Measurements from ENCODE around the gene PHETA2.
"Not testable (repeated sequence)": the region's sequence is repeated elsewhere in the genome, so short reads cannot be mapped to it uniquely, and the experiment has no call there.

The PHETA2 gene

DNA sequence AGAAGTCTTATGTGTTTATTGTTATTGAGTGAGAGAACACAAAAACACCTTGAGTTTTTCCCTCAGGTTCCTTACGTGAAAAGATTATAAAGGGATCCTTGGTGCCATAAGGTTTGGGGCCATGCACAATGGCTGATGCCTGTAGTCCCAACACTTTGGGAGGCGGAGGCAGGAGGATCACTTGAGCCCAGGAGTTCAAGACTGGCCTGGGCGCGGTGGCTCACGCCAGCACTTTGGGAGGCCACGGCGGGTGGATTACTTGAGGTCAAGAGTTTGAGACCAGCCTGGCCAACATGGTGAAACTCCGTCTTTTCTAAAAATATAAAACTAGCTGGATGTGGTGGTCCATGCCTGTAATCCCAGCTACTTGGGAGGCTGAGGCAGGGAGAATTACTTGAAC lies 10.8 kb downstream of the PHETA2 start:
- TF ChIP-seq, protein P1, sequence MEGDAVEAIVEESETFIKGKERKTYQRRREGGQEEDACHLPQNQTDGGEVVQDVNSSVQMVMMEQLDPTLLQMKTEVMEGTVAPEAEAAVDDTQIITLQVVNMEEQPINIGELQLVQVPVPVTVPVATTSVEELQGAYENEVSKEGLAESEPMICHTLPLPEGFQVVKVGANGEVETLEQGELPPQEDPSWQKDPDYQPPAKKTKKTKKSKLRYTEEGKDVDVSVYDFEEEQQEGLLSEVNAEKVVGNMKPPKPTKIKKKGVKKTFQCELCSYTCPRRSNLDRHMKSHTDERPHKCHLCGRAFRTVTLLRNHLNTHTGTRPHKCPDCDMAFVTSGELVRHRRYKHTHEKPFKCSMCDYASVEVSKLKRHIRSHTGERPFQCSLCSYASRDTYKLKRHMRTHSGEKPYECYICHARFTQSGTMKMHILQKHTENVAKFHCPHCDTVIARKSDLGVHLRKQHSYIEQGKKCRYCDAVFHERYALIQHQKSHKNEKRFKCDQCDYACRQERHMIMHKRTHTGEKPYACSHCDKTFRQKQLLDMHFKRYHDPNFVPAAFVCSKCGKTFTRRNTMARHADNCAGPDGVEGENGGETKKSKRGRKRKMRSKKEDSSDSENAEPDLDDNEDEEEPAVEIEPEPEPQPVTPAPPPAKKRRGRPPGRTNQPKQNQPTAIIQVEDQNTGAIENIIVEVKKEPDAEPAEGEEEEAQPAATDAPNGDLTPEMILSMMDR (IDR thresholded peaks at IDR 0.05; ENCODE audit: low read depth, low read length): no peak
- DNase-seq (ENCODE audit: extremely low read depth, low read depth): no peak

DNA sequence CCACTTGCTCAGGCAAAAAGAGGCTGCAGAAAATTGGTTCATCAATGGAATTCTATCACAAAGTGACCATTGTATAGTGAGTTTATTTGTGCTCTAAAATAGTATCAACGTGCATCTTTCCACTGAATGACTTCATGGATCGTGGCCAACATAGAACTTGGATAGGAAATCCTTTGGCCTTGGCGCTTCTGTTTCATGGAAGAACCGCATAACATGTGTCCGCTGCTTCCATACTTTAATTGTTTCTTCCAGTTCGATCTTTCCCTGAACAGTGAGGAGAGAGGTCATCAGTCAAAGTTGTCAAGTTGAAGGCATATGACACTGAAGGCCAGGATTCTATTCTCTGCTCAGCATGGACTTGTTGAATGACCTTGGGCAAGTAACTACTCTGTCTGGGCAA lies 12.0 kb downstream of the PHETA2 start:
- TF ChIP-seq, protein P1 (IDR thresholded peaks at IDR 0.05; ENCODE audit: low read depth, low read length): no peak
- no peak for DNase-seq (ENCODE audit: extremely low read depth, low read depth)

DNA sequence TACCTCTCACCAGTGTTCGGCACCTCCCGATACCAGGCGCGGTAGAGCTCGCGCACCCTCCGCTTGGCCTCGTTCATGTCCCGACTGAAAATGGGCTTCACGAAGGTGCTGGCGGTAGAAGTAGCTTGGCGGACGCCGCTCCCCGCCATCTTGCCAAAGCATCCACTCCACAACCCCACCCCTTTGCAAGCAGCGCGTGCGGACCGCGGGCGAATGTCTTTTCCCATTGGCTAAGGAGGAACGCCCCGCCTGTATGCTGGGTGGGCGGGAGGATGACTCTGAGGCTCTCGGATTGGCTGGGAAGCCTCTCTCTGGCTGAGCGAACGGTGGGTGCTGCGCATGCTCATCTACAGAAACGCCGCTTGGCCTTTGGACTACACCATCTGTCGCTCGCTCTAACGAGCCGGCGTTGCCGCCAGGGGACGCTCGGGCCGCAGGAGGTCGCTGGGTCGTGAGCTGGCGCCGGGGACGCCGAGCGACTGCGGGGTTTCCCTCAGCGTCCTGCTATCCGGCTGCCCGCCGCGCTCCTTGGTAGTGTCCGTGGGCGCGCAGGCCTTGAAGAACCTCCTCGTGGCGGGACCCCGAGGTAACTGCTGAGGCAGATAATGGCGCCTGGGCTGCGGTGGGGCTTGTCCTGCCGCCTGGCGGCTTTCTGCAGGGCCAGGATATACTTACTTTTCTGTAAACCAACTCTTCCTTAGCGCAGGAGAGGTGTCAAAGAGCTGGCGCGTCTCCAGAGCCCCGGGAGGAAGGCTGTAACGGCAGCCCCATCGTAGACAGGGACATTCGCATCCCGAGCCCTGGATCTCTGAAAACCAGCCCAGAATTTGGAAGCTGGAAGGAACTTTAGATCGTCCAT lies 16.8 kb downstream of the PHETA2 start, which contains the start of gene NDUFA6:
NDUFA6 (minus strand) TSS at position 177 of the 859 bp plus-strand sequence; CDS start at position 149, 28 bp downstream.
- TF ChIP-seq, protein P1 (IDR thresholded peaks at IDR 0.05; ENCODE audit: low read depth, low read length): peak; percentile 93

DNA sequence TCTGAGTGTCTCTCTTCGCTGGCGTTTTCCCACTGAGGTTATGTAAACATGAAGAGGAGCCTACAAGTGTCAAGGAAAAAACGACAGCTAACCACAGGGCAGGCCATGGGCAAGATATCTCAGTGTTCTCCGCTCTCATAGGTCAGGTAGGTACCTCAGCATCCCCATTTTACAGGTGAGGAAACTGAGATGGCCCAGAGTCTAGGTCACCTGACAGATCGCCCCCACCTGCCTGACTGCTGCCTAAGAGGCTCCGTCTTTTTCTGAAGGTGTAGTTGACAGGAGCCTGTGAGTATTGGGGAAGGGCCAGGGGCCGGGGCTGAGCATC lies 17.4 kb downstream of the PHETA2 start:
- DNase-seq (ENCODE audit: extremely low read depth, low read depth): no peak
- TF ChIP-seq, protein P1 (IDR thresholded peaks at IDR 0.05; ENCODE audit: low read depth, low read length): no peak

More for the DNA sequence above, 16.8 kb downstream of the PHETA2 start, which contains the start of gene NDUFA6:
- peak; percentile 97 for DNase-seq (ENCODE audit: extremely low read depth, low read depth)

DNA sequence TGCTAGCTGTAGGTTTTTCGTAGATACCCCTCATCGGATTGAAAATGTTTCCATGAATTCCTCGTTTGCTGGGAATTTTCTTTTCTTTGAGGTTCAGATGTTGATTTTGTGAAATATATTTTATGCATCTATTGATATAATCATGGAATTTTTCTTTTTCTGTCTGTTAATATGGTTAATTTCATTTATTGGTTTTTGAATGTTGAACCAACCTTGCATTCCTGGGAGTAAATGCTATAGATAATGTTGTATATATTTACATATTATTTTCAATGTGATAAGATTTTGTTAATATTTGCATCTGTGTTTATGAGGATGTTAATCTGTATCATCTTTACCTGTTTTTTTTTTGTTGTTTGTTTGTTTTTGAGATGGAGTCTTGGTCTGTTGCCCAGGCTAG lies 27.2 kb downstream of the PHETA2 start:
- TF ChIP-seq, protein P1 (IDR thresholded peaks at IDR 0.05; ENCODE audit: low read depth, low read length): no peak
- DNase-seq (ENCODE audit: extremely low read depth, low read depth): no peak

DNA sequence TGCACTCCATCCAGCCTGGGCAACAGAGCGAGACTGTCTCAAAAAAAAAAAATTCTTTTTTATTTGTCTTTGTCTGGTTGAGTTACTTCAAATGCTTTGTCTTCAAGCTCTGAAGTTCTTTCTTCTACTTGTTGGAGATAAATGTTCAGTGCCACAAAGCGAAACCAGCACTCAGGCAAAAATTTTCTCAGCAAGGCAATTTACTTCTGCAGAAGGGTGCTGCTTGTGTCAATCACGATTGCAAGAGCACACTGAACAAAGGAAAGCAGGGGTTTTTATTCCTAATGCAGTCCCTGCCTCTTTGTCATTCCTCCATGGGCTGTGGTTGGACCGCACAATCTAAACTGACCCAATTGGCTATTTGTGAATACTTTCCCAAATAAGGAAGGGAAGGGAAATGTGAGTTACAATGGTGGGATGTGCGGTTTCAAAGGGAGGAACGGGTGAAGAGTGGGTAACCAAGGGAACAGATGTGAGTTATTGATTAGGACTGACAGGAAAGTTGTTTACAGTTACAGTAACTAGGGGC lies 30.3 kb downstream of the PHETA2 start:
- not testable (repeated sequence) for DNase-seq (ENCODE audit: extremely low read depth, low read depth)

DNA sequence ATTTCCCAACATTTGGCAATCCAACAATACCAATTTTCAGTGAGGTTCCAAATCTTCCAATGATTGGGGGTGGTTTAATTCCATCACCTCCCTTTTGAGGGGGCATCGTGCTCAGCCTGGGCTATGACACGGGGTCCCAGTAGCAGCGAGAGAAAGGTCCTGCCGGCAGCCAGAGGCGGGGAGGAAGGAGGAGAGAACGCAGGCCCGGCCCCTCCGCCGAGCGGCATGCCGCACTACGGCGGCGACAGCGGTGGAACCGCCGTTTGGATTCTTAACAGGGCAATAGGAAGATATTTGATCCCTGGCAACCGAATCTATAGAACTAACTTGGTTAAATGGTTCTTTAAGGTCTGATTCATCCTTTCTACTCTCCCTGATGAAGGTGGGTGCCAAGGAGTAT lies 34.8 kb downstream of the PHETA2 start:
- DNase-seq (ENCODE audit: extremely low read depth, low read depth): no peak
- TF ChIP-seq, protein P1 (IDR thresholded peaks at IDR 0.05; ENCODE audit: low read depth, low read length): no peak
